Measurements from ENCODE around the gene PANX2.

Gene PANX2

GRCh38 chr22:50171965-50172421 lies 1.5 kb downstream of the PANX2 start:
- H3K23ac ChIP-seq (ENCODE audit: low read length): no peak overlapping the region

GRCh38 chr22:50173311-50173982 lies 2.9 kb downstream of the PANX2 start:
- no peak overlapping the region for H4K12ac ChIP-seq (ENCODE audit: low read depth, low read length)
- peaks cover 2% of the 10 kb centered on the region for H3K79me1 ChIP-seq (ENCODE audit: low read length)
- H2AK5ac ChIP-seq (ENCODE audit: low read length): no peak overlapping the region
- no peak overlapping the region for H3K4me2 ChIP-seq (ENCODE audit: low read length)
- H3K4me1 ChIP-seq (ENCODE audit: control insufficient read depth in 1 of 2, insufficient read depth in 2 of 2, low read length in 2 of 2): peaks cover 0 to 5% of the 10 kb centered on the region in 2 experiments
- no peak overlapping the region for H3K18ac ChIP-seq (ENCODE audit: low read length)
- H3K4me3 ChIP-seq (ENCODE audit: low read depth, low read length): no peak overlapping the region
- H3K36me3 ChIP-seq (ENCODE audit: control insufficient read depth in 1 of 2, insufficient read depth in 2 of 2, low read length in 2 of 2): no peaks in the 10 kb centered on the region
- H3K27ac ChIP-seq (ENCODE audit: low read depth, low read length): no peak overlapping the region
- no peak overlapping the region for H2AFZ ChIP-seq (ENCODE audit: insufficient read depth, low read length, poor library complexity)
- DNase-seq: no peak
- no CpG with 5 or more reads among the region's 26 CpGs for WGBS (ENCODE audit: extremely low coverage, insufficient coverage, insufficient read length)
- H4K91ac ChIP-seq (ENCODE audit: low read depth, low read length): no peak overlapping the region
- peaks cover 11% of the 10 kb centered on the region for H3K9me3 ChIP-seq (ENCODE audit: insufficient read depth, low read depth, low read length)
- no peaks in the 10 kb centered on the region for H3K79me2 ChIP-seq (ENCODE audit: control insufficient read depth, insufficient read depth, low read length, poor library complexity)
- H4K8ac ChIP-seq (ENCODE audit: low read depth, low read length): no peak overlapping the region
- H3K14ac ChIP-seq (ENCODE audit: low read length): no peak overlapping the region
- H3K27me3 ChIP-seq (ENCODE audit: insufficient read depth, low read length): peaks cover 17% of the 10 kb centered on the region
- no peak overlapping the region for H3K9ac ChIP-seq (ENCODE audit: low read length)
- no peak overlapping the region for H3K4ac ChIP-seq (ENCODE audit: low read depth, low read length)
- H3K23ac ChIP-seq (ENCODE audit: low read length): no peak overlapping the region
- no peak overlapping the region for H2BK5ac ChIP-seq (ENCODE audit: low read depth, low read length, poor library complexity)
- H2BK120ac ChIP-seq (ENCODE audit: insufficient read depth, low read length, poor library complexity): no peak overlapping the region
- H2BK12ac ChIP-seq (ENCODE audit: low read length): no peak overlapping the region

More at GRCh38 chr22:50171965-50172421, 1.5 kb downstream of the PANX2 start:
- no peak overlapping the region for H2AFZ ChIP-seq (ENCODE audit: insufficient read depth, low read length, poor library complexity)
- H3K36me3 ChIP-seq (ENCODE audit: control insufficient read depth in 1 of 2, insufficient read depth in 2 of 2, low read length in 2 of 2): no peaks in the 10 kb centered on the region
- H3K18ac ChIP-seq (ENCODE audit: low read length): no peak overlapping the region
- no peak overlapping the region for H3K27ac ChIP-seq (ENCODE audit: low read depth, low read length)
- no peak overlapping the region for H2BK120ac ChIP-seq (ENCODE audit: insufficient read depth, low read length, poor library complexity)
- H3K4me2 ChIP-seq (ENCODE audit: low read length): no peak overlapping the region
- peaks cover 17% of the 10 kb centered on the region for H3K27me3 ChIP-seq (ENCODE audit: insufficient read depth, low read length)
- H4K8ac ChIP-seq (ENCODE audit: low read depth, low read length): no peak overlapping the region
- no peak overlapping the region for H4K91ac ChIP-seq (ENCODE audit: low read depth, low read length)
- H3K4me3 ChIP-seq (ENCODE audit: low read depth, low read length): no peak overlapping the region
- DNase-seq: no peak
- no peak overlapping the region for H2BK12ac ChIP-seq (ENCODE audit: low read length)
- no peak overlapping the region for H3K9ac ChIP-seq (ENCODE audit: low read length)
- peaks cover 6% of the 10 kb centered on the region for H3K9me3 ChIP-seq (ENCODE audit: insufficient read depth, low read depth, low read length)
- H3K79me2 ChIP-seq (ENCODE audit: control insufficient read depth, insufficient read depth, low read length, poor library complexity): no peaks in the 10 kb centered on the region
- no peak overlapping the region for H3K4ac ChIP-seq (ENCODE audit: low read depth, low read length)
- no peak overlapping the region for H3K14ac ChIP-seq (ENCODE audit: low read length)
- H2AK5ac ChIP-seq (ENCODE audit: low read length): no peak overlapping the region
- WGBS (ENCODE audit: extremely low coverage, insufficient coverage, insufficient read length): no CpG with 5 or more reads among the region's 13 CpGs
- H2BK5ac ChIP-seq (ENCODE audit: low read depth, low read length, poor library complexity): no peak overlapping the region
- no peak overlapping the region for H4K12ac ChIP-seq (ENCODE audit: low read depth, low read length)
- H3K4me1 ChIP-seq (ENCODE audit: control insufficient read depth in 1 of 2, insufficient read depth in 2 of 2, low read length in 2 of 2): peaks cover 0 to 2% of the 10 kb centered on the region in 2 experiments
- H3K79me1 ChIP-seq (ENCODE audit: low read length): peaks cover 2% of the 10 kb centered on the region

GRCh38 chr22:50173983-50174355 lies 3.4 kb downstream of the PANX2 start:
- no peak overlapping the region for H4K12ac ChIP-seq (ENCODE audit: low read depth, low read length)
- H3K4me3 ChIP-seq (ENCODE audit: low read depth, low read length): no peak overlapping the region
- H3K14ac ChIP-seq (ENCODE audit: low read length): no peak overlapping the region
- H2BK12ac ChIP-seq (ENCODE audit: low read length): no peak overlapping the region
- H3K4ac ChIP-seq (ENCODE audit: low read depth, low read length): no peak overlapping the region
- H3K18ac ChIP-seq (ENCODE audit: low read length): no peak overlapping the region
- H2AFZ ChIP-seq (ENCODE audit: insufficient read depth, low read length, poor library complexity): no peak overlapping the region
- no peaks in the 10 kb centered on the region for H3K79me2 ChIP-seq (ENCODE audit: control insufficient read depth, insufficient read depth, low read length, poor library complexity)
- H3K79me1 ChIP-seq (ENCODE audit: low read length): peaks cover 2% of the 10 kb centered on the region
- H2BK120ac ChIP-seq (ENCODE audit: insufficient read depth, low read length, poor library complexity): no peak overlapping the region
- no peak overlapping the region for H3K4me2 ChIP-seq (ENCODE audit: low read length)
- no peak overlapping the region for H4K8ac ChIP-seq (ENCODE audit: low read depth, low read length)
- no peak overlapping the region for H3K23ac ChIP-seq (ENCODE audit: low read length)
- H3K9ac ChIP-seq (ENCODE audit: low read length): no peak overlapping the region
- no peak for DNase-seq
- peaks cover 0 to 5% of the 10 kb centered on the region in 2 experiments for H3K4me1 ChIP-seq (ENCODE audit: control insufficient read depth in 1 of 2, insufficient read depth in 2 of 2, low read length in 2 of 2)
- no peak overlapping the region for H2AK5ac ChIP-seq (ENCODE audit: low read length)
- no peak overlapping the region for H2BK5ac ChIP-seq (ENCODE audit: low read depth, low read length, poor library complexity)
- H3K36me3 ChIP-seq (ENCODE audit: control insufficient read depth in 1 of 2, insufficient read depth in 2 of 2, low read length in 2 of 2): no peaks in the 10 kb centered on the region
- H3K9me3 ChIP-seq (ENCODE audit: insufficient read depth, low read depth, low read length): peaks cover 11% of the 10 kb centered on the region
- no CpG with 5 or more reads among the region's 6 CpGs for WGBS (ENCODE audit: extremely low coverage, insufficient coverage, insufficient read length)
- H3K27me3 ChIP-seq (ENCODE audit: insufficient read depth, low read length): peaks cover 15% of the 10 kb centered on the region
- H4K91ac ChIP-seq (ENCODE audit: low read depth, low read length): no peak overlapping the region
- no peak overlapping the region for H3K27ac ChIP-seq (ENCODE audit: low read depth, low read length)

GRCh38 chr22:50174382-50175190 lies 4.1 kb downstream of the PANX2 start:
- Histone ChIP-seq H3K4me3 (ENCODE audit: low read depth, low read length) (no peak overlapping the region), H2BK12ac (ENCODE audit: low read length) (no peak overlapping the region), H4K12ac (ENCODE audit: low read depth, low read length) (no peak overlapping the region), H3K9me3 (ENCODE audit: insufficient read depth, low read depth, low read length) (peaks cover 9% of the 10 kb centered on the region), H3K23ac (ENCODE audit: low read length) (no peak overlapping the region), H3K14ac (ENCODE audit: low read length) (no peak overlapping the region), H3K4ac (ENCODE audit: low read depth, low read length) (no peak overlapping the region), H3K4me1 (ENCODE audit: control insufficient read depth in 1 of 2, insufficient read depth in 2 of 2, low read length in 2 of 2) (peaks cover 0 to 5% of the 10 kb centered on the region in 2 experiments), H2AFZ (ENCODE audit: insufficient read depth, low read length, poor library complexity) (no peak overlapping the region), H3K18ac (ENCODE audit: low read length) (no peak overlapping the region), H4K8ac (ENCODE audit: low read depth, low read length) (no peak overlapping the region), H3K27ac (ENCODE audit: low read depth, low read length) (no peak overlapping the region), H3K27me3 (ENCODE audit: insufficient read depth, low read length) (peaks cover 10% of the 10 kb centered on the region), H4K91ac (ENCODE audit: low read depth, low read length) (no peak overlapping the region), H3K79me2 (ENCODE audit: control insufficient read depth, insufficient read depth, low read length, poor library complexity) (no peaks in the 10 kb centered on the region), H3K4me2 (ENCODE audit: low read length) (no peak overlapping the region), H2BK5ac (ENCODE audit: low read depth, low read length, poor library complexity) (no peak overlapping the region), H3K36me3 (ENCODE audit: control insufficient read depth in 1 of 2, insufficient read depth in 2 of 2, low read length in 2 of 2) (no peaks in the 10 kb centered on the region), H3K9ac (ENCODE audit: low read length) (no peak overlapping the region), H2BK120ac (ENCODE audit: insufficient read depth, low read length, poor library complexity) (no peak overlapping the region), H3K79me1 (ENCODE audit: low read length) (peaks cover 2% of the 10 kb centered on the region), H2AK5ac (ENCODE audit: low read length) (no peak overlapping the region)
- no CpG with 5 or more reads among the region's 27 CpGs for WGBS (ENCODE audit: extremely low coverage, insufficient coverage, insufficient read length)
- no peak for DNase-seq
